Stimulated activated CD4-positive, alpha-beta T cell treated with anti-CD3 and anti-CD28 coated beads, Interleukin-1b, Interleukin-23, amount 100 ng/mL, for 48 hours (primary cell): ENCODE data around the gene ZFYVE16.
"Not testable (repeated sequence)": the region's sequence is repeated elsewhere in the genome, so short reads cannot be mapped to it uniquely, and the experiment has no call there.

ENCODE experiments used
- DNase-seq: peaks from one replicate; pipeline ENCODE4 v3.0.0-alpha.2; 2020

The ZFYVE16 gene

GRCh38 chr5:80491296-80491695 lies 83.4 kb downstream of the ZFYVE16 start:
- no peak for DNase-seq

GRCh38 chr5:80492741-80493140 lies 84.9 kb downstream of the ZFYVE16 start:
- no peak for DNase-seq

- DNase-seq, result not testable (repeated sequence)
These were observed 85.6 kb downstream of the ZFYVE16 start for GRCh38 chr5:80493443-80493842.

- DNase-seq, result no peak
These were observed 88.0 kb downstream of the ZFYVE16 start for GRCh38 chr5:80495891-80496290.

GRCh38 chr5:80502800-80503199 lies 94.9 kb downstream of the ZFYVE16 start:
- no peak for DNase-seq

- no peak for DNase-seq
These were observed 95.8 kb downstream of the ZFYVE16 start for GRCh38 chr5:80503641-80504040.

GRCh38 chr5:80504833-80505232 lies 97.0 kb downstream of the ZFYVE16 start:
- DNase-seq, result no peak

GRCh38 chr5:80507663-80508062 lies 99.8 kb downstream of the ZFYVE16 start:
- no peak for DNase-seq

- DNase-seq, result no peak
These were observed 101.0 kb downstream of the ZFYVE16 start for GRCh38 chr5:80508844-80509243.

GRCh38 chr5:80509362-80509761 lies 101.5 kb downstream of the ZFYVE16 start:
- no peak for DNase-seq

- peak; percentile 22 for DNase-seq
These were observed 109.0 kb downstream of the ZFYVE16 start for GRCh38 chr5:80516826-80517225.
